Sigmoid colon (tissue), 7 donors: Measurements from ENCODE around the gene SLN. TPM values are rescaled to one million over a fixed set of nuclear protein-coding genes. Genes with fewer than 3 reads are reported as not detected.

ENCODE experiments used
- DNase-seq: peaks from one replicate; pipeline ENCODE4 v3.0.0-alpha.2; 2019
- H3K27ac ChIP-seq, 4 donors: fragments of 200-600 bp; sonication (generic); one replicate each; pipeline ENCODE4 v1.5.1; 2016 to 2019; ENCODE audit warnings: mild to moderate bottlenecking in 1 of 4
- H3K27me3 ChIP-seq, 3 donors: fragments of 200-600 bp; sonication (generic); one replicate each; pipeline ENCODE4 v1.5.1; 2019; ENCODE audit warnings: mild to moderate bottlenecking in 1 of 3
- H3K36me3 ChIP-seq, 4 donors: fragments of 200-600 bp; sonication (generic); one replicate each; pipeline ENCODE4 v1.5.1; 2016 to 2019
- H3K4me1 ChIP-seq, 4 donors: fragments of 200-600 bp; sonication (generic); one replicate each; pipeline ENCODE4 v1.5.1; 2017 to 2019
- H3K4me3 ChIP-seq, 4 donors: fragments of 200-600 bp; sonication (generic); one replicate each; pipeline ENCODE4 v1.5.1; 2017 to 2019; ENCODE audit warnings: mild to moderate bottlenecking in 2 of 4, moderate library complexity in 1 of 4
- H3K9me3 ChIP-seq, 4 donors: fragments of 200-600 bp in 3 of 4; sonication (generic) in 3 of 4; one replicate each; pipeline versions ENCODE4 v1.5.1 to v1.6.1; 2013 to 2019
- EP300 ChIP-seq, 4 donors: sonication (generic); formaldehyde crosslinking; IDR thresholded peaks; one replicate each; pipeline ENCODE4 v1.6.1; 2017; ENCODE audit warnings: antibody characterized with exemption in 4 of 4
- POLR2A ChIP-seq, 2 donors: fragments of 450-650 bp; IDR thresholded peaks; one replicate each; pipeline ENCODE4 v1.6.1; 2016; ENCODE audit warnings: antibody characterized with exemption in 2 of 2, mild to moderate bottlenecking in 2 of 2, moderate library complexity in 2 of 2
- POLR2AphosphoS5 ChIP-seq, 4 donors: sonication (generic); formaldehyde crosslinking; IDR thresholded peaks; one replicate each; pipeline ENCODE4 v1.6.1; 2017; ENCODE audit warnings: antibody characterized with exemption in 4 of 4
- WGBS, 2 donors: extraction: QIAGEN DNeasy Blood & Tissue Kit; methylation state at CpG; one replicate each; pipeline ENCODE4 v1.1.7; 2013; 5-methylcytosine and 5-hydroxymethylcytosine counted together
- intact Hi-C: fragments of 100-400 bp; cut with DNase I; formaldehyde crosslinking; loops from one replicate; pipeline ENCODE4 v1.15.1; 2023
- polyA plus RNA-seq, 3 donors: library from polyadenylated mRNA; stranded (reverse); fragments of 200-250 nt; gene quantifications; one replicate each; pipeline ENCODE4 v1.2.3, GENCODE V29; 2013
- total RNA-seq, 4 donors: library from RNA; depleted of rRNA; stranded (reverse); fragments of >200 nt; gene quantifications; one replicate each; pipeline ENCODE4 v1.1.0, GENCODE V29; 2016
- TF ChIP-seq, protein P1 (sequence below), 4 experiments: fragments of 450-650 bp in 3 of 4; fragments of 200-600 bp in 1 of 4; IDR thresholded peaks; one replicate each; pipeline ENCODE4 v1.5.1; 2016 to 2019; ENCODE audit warnings: antibody characterized with exemption in 4 of 4, mild to moderate bottlenecking in 3 of 4, moderate library complexity in 2 of 4
- donor health status: healthy with polysubstance abuse.
- donor health status: Bipolar disorder and iron deficiency.
- donor health status: healthy.

The SLN gene
- total and polyA plus RNA-seq, 7 donors: not detected

DNA sequence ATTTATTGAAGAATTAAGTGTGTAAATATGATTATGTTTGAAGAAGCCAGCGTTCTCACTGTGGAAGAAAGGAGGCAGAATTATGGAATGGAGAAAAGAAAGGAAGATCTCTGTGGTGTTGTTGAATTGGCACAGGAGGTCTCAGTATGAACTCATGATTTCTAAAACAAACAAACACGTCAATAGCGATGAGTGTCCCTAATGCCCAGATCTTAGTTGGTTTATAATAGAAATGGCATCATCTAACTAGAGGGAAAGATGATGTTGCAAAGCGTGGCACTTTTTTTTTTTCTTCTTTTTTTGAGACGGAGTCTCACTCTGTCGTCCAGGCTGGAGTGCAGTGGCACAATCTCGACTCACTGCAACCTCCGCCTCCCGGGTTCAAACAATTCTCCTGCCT lies 39.2 kb upstream of the SLN start:
- H3K9me3 ChIP-seq: no peaks in the 10 kb centered on the region
- H3K36me3 ChIP-seq: no peaks in the 10 kb centered on the region
- TF ChIP-seq, protein P1, sequence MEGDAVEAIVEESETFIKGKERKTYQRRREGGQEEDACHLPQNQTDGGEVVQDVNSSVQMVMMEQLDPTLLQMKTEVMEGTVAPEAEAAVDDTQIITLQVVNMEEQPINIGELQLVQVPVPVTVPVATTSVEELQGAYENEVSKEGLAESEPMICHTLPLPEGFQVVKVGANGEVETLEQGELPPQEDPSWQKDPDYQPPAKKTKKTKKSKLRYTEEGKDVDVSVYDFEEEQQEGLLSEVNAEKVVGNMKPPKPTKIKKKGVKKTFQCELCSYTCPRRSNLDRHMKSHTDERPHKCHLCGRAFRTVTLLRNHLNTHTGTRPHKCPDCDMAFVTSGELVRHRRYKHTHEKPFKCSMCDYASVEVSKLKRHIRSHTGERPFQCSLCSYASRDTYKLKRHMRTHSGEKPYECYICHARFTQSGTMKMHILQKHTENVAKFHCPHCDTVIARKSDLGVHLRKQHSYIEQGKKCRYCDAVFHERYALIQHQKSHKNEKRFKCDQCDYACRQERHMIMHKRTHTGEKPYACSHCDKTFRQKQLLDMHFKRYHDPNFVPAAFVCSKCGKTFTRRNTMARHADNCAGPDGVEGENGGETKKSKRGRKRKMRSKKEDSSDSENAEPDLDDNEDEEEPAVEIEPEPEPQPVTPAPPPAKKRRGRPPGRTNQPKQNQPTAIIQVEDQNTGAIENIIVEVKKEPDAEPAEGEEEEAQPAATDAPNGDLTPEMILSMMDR (IDR thresholded peaks at IDR 0.05): no peak
- TF ChIP-seq POLR2AphosphoS5 (IDR thresholded peaks at IDR 0.05) (no peak), EP300 (IDR thresholded peaks at IDR 0.05) (no peak), POLR2A (IDR thresholded peaks at IDR 0.05) (no peak)
- H3K4me1 ChIP-seq: no peaks in the 10 kb centered on the region
- DNase-seq: no peak
- no peaks in the 10 kb centered on the region for H3K27me3 ChIP-seq
- intact Hi-C loops: no loop called here
- no peak overlapping the region for H3K4me3 ChIP-seq
- 80 to 92% methylated on average over 9 of the region's 9 CpGs for WGBS, 2 donors
- no peak overlapping the region for H3K27ac ChIP-seq

DNA sequence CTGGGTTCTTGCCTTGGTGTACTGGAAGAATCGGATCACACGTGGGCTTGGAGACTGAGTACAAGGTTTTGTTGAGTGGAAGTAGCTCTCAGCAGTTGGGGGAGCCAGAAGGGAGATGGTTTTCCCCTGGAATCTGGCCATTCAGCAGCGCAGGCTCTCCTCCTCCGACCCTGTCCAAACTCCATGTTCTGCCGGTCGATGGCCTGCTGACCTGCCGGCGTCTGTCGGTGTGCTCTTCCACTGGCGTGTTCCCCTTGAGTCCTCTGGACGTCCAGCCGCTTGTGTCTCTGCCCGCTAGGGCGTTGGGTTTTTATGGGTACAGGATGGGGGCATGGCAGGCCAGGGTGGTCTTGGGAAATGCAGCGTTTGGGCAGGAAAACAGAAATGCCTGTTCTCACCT lies 38.5 kb upstream of the SLN start:
- Histone ChIP-seq H3K27me3 (no peaks in the 10 kb centered on the region), H3K36me3 (no peaks in the 10 kb centered on the region), H3K27ac (no peak overlapping the region), H3K4me1 (no peaks in the 10 kb centered on the region), H3K9me3 (no peaks in the 10 kb centered on the region), H3K4me3 (no peak overlapping the region)
- no peak for DNase-seq
- TF ChIP-seq POLR2AphosphoS5 (IDR thresholded peaks at IDR 0.05) (no peak), EP300 (IDR thresholded peaks at IDR 0.05) (no peak), POLR2A (IDR thresholded peaks at IDR 0.05) (no peak)
- TF ChIP-seq, protein P1 (IDR thresholded peaks at IDR 0.05): no peak
- 85 to 89% methylated on average over 15 of the region's 15 CpGs for WGBS, 2 donors
- intact Hi-C loops: no loop called here

DNA sequence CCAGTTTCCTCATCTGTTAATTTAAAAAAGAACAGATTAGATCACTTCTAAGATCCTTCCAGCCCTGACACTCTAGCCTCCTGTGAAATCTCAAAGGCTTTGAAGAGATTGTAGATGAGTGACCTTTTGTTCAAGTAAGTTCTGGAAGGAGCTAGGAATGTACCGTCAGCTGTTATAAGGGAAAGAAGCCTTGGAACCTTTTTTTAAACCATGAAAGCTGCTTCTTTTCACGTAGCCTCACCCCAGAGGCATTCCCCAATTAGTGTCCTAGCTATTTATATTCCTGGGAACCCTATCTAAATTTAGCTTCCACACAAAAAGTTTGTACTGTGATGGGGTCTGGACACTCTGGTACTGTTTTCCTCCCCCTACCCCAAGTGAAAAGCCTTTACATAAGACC lies 35.8 kb upstream of the SLN start:
- intact Hi-C loops: no loop called here
- 46 to 56% methylated on average over 2 of the region's 2 CpGs for WGBS, 2 donors

DNA sequence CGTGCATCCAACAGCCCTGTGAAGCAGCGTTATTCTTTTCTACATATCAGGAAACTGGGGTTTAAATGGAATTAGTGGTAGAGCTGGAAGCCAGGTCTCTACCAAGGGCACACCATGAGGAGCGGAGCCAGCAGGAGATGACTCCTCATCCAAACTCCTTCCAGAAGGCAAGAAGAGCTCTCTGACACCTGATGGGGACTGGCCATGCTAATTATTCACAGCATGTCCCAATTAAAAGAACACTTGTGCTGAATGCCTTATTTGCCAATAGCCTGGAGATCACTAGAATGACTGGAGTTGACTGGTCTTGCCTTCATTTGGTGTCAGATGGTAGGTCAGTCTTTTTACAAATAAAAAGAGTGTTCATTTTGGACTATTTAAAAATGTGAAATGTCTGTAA lies 32.9 kb upstream of the SLN start:
- WGBS, 2 donors: 69 to 84% methylated on average over 3 of the region's 3 CpGs
- Histone ChIP-seq H3K27me3 (no peaks in the 10 kb centered on the region), H3K9me3 (no peaks in the 10 kb centered on the region), H3K4me1 (no peaks in the 10 kb centered on the region), H3K36me3 (no peaks in the 10 kb centered on the region), H3K4me3 (no peak overlapping the region), H3K27ac (no peak overlapping the region)
- no peak for TF ChIP-seq EP300 (IDR thresholded peaks at IDR 0.05)
- TF ChIP-seq, protein P1 (IDR thresholded peaks at IDR 0.05): no peak
- TF ChIP-seq POLR2A (IDR thresholded peaks at IDR 0.05): no peak
- TF ChIP-seq POLR2AphosphoS5 (IDR thresholded peaks at IDR 0.05): no peak
- DNase-seq: no peak
- intact Hi-C loops: no loop called here

More for the DNA sequence above, 35.8 kb upstream of the SLN start:
- TF ChIP-seq POLR2A (IDR thresholded peaks at IDR 0.05) (no peak), POLR2AphosphoS5 (IDR thresholded peaks at IDR 0.05) (peak in 2 of 4 donors; percentile 12 to 54)
- Histone ChIP-seq H3K36me3 (no peaks in the 10 kb centered on the region), H3K27ac (peak overlapping the region in 2 of 4 donors; percentile 6 to 44), H3K4me3 (no peak overlapping the region), H3K9me3 (no peaks in the 10 kb centered on the region), H3K27me3 (no peaks in the 10 kb centered on the region), H3K4me1 (no peaks in the 10 kb centered on the region)
- no peak for DNase-seq

DNA sequence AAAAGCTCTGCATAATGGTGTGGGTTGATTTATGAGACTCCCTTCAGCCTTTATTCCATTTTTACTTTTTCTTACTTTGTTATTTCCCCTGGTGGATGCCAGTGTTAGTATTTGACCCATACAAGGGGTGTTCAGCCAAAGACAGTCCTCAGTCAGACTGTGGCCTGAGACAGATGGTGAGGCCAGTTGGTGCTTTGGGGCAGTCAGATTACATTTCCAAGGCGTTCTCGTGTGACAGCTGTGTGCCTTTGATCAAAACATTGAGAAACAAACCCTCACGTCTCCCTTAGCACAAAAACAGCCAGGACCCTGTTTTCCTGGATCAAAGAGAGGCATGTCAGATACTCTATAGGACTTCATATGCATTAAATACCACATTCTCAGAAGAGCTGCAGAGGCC lies 31.3 kb upstream of the SLN start:
- no peak overlapping the region for H3K4me3 ChIP-seq
- no peak for DNase-seq
- TF ChIP-seq EP300 (IDR thresholded peaks at IDR 0.05) (no peak), POLR2AphosphoS5 (IDR thresholded peaks at IDR 0.05) (no peak), POLR2A (IDR thresholded peaks at IDR 0.05) (no peak)
- TF ChIP-seq, protein P1 (IDR thresholded peaks at IDR 0.05): no peak
- WGBS, 2 donors: 58 to 77% methylated on average over 3 of the region's 3 CpGs
- no peaks in the 10 kb centered on the region for H3K9me3 ChIP-seq
- H3K27me3 ChIP-seq: no peaks in the 10 kb centered on the region
- intact Hi-C loops: no loop called here
- H3K27ac ChIP-seq: no peak overlapping the region
- no peaks in the 10 kb centered on the region for H3K36me3 ChIP-seq
- H3K4me1 ChIP-seq: no peaks in the 10 kb centered on the region
